SK-N-MC (cell line): ENCODE data around the gene NT5C3A.

Experiments
- EZH2 ChIP-seq: fragments of 200-600 bp; sonication (generic); IDR thresholded peaks from one replicate; pipeline ENCODE4 v1.6.1; 2017; ENCODE audit warnings: antibody characterized with exemption
- FOXP2 ChIP-seq: optimal IDR thresholded peaks from 2 replicates; pipeline ENCODE3; 2011; ENCODE audit warnings: mild to moderate bottlenecking, moderate library complexity; ENCODE audit not compliant: insufficient read depth; ENCODE audit errors: extremely low read length, control extremely low read depth
- POLR2AphosphoS5 ChIP-seq: IDR thresholded peaks from 2 replicates; pipeline ENCODE4 v1.6.1; 2012; ENCODE audit warnings: mild to moderate bottlenecking, low read depth, low read length, borderline replicate concordance

DNA sequence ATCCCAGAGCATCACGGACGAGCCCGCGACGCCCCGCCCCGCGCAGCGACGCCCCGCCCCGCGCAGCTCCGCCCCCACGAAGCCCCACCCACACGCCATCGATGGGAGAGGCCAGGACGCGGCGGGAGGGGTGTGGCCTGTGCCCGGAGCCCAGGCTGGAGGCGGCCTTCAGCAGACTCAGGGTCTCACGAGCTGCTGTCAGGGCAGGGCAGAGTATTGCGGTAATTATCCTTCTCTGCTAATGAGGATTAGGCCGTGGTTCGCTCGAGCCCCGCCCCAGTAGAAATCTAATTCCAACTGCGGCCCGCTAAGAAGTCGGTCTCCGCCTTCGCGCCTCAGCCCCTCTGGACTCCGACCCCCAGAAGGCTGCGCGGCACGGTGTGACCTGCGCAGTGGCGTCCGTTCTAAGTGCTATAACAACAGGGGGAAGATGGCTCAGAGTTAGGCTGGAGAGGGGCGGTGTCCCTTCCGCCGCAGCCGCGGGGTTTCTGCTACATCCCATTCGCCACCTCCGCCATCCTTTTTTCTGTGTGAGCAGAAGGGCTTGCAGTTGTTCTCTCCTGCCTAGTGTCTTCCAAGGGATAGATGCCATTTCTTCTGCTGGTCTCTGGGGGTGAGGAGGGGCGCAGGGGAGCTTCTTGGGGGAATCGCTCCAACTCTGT, 337 bp upstream of the NT5C3A start:
- TF ChIP-seq EZH2 (no peak), POLR2AphosphoS5 (peak; percentile 44), FOXP2 (no peak)
